Measurements from ENCODE around the gene DEDD.

Gene DEDD

GRCh38 chr1:161162806-161163205 lies 30.3 kb upstream of the DEDD start:
- DNase-seq: no peak

- no peak for DNase-seq
These were observed 29.6 kb upstream of the DEDD start for GRCh38 chr1:161162052-161162451.

- no peak for DNase-seq
These were observed 29.2 kb upstream of the DEDD start for GRCh38 chr1:161161652-161162051.

- DNase-seq: no peak
These were observed 28.2 kb upstream of the DEDD start for GRCh38 chr1:161160671-161161145.

GRCh38 chr1:161159913-161160243 lies 27.4 kb upstream of the DEDD start:
- no peak for DNase-seq

- DNase-seq: peak; percentile 88
These were observed 26.8 kb upstream of the DEDD start, which contains the start of gene USP21 for GRCh38 chr1:161159087-161159912. Gene USP21, plus strand, starts transcription at chr1:161159500. Its CDS starts 1,141 bp downstream, at chr1:161160641.

- no peak for DNase-seq
These were observed 26.0 kb upstream of the DEDD start for GRCh38 chr1:161158316-161159010.

- no peak for DNase-seq
These were observed 25.4 kb upstream of the DEDD start for GRCh38 chr1:161157867-161158266.

- peak; percentile 88 for DNase-seq
These were observed 21.3 kb upstream of the DEDD start, which contains the start of gene UFC1 for GRCh38 chr1:161153682-161154337. Gene UFC1, plus strand, starts transcription at chr1:161153978. Its CDS starts 20 bp downstream, at chr1:161153998.

- DNase-seq: no peak
These were observed 20.7 kb upstream of the DEDD start for GRCh38 chr1:161153176-161153575.

- no peak for DNase-seq
These were observed 13.4 kb upstream of the DEDD start for GRCh38 chr1:161145832-161146231.

GRCh38 chr1:161140755-161141400 lies 8.4 kb upstream of the DEDD start:
- no peak for DNase-seq

GRCh38 chr1:161139766-161140165 lies 7.3 kb upstream of the DEDD start:
- peak; percentile 5 for DNase-seq

- DNase-seq: no peak
These were observed 6.0 kb upstream of the DEDD start for GRCh38 chr1:161138431-161138830.

- DNase-seq: no peak
These were observed 5.4 kb upstream of the DEDD start for GRCh38 chr1:161137881-161138280.

GRCh38 chr1:161133220-161133740 lies 813 bp upstream of the DEDD start:
- no peak for DNase-seq

- no peak for DNase-seq
These were observed 701 bp downstream of the DEDD start for GRCh38 chr1:161131523-161132409.

GRCh38 chr1:161130266-161130665 lies 2.2 kb downstream of the DEDD start:
- DNase-seq: no peak

GRCh38 chr1:161128591-161129420 lies 3.7 kb downstream of the DEDD start:
- DNase-seq: no peak

- no peak for DNase-seq
These were observed 4.8 kb downstream of the DEDD start for GRCh38 chr1:161127649-161128048.

- DNase-seq: no peak
These were observed 9.5 kb downstream of the DEDD start for GRCh38 chr1:161122967-161123366.

All from NCI-H774 (cell line).